Activated T-helper 1 cell treated with anti-CD3 and anti-CD28 coated beads, Interleukin-12 subunit alpha, Interleukin-12 subunit beta, Interleukin-2, Interleukin-4 antibody, amounts not matched to agents 30 ng/mL and 10 ng/mL and 1 ng/mL, durations not matched to agents 14 hours and 24 hours and 36 hours (primary cell): ENCODE measurements around the gene SORCS1. TPM values are rescaled to one million over a fixed set of nuclear protein-coding genes. Genes with fewer than 3 reads are reported as not detected.

Experiments used
- DNase-seq: peaks from one replicate; pipeline ENCODE4 v3.0.0; 2021; ENCODE audit warnings: low spot score
- H3K27ac Mint-ChIP-seq: one replicate; pipeline ENCODE4 v1.8.0; 2021; ENCODE audit warnings: mild to moderate bottlenecking, mixed read lengths
- H3K27me3 Mint-ChIP-seq: one replicate; pipeline ENCODE4 v1.8.0; 2022; ENCODE audit warnings: mild to moderate bottlenecking, moderate library complexity, mixed read lengths; ENCODE audit not compliant: insufficient read depth
- H3K36me3 Mint-ChIP-seq: one replicate; pipeline ENCODE4 v1.8.0; 2021; ENCODE audit warnings: low read depth, mixed read lengths
- H3K4me1 Mint-ChIP-seq: one replicate; pipeline ENCODE4 v1.8.0; 2021; ENCODE audit warnings: low read depth, mixed read lengths
- H3K4me3 Mint-ChIP-seq: one replicate; pipeline ENCODE4 v1.8.0; 2021; ENCODE audit warnings: mild to moderate bottlenecking, moderate library complexity, mixed read lengths
- H3K9me3 Mint-ChIP-seq: one replicate; pipeline ENCODE4 v1.8.0; 2021; ENCODE audit warnings: mixed read lengths
- intact Hi-C: fragments of 100-400 bp; cut with micrococcal nuclease; formaldehyde crosslinking; loops from one replicate; pipeline ENCODE4 v1.15.1; 2024
- total RNA-seq: library from RNA; stranded (reverse); gene quantifications from 2 replicates; pipeline ENCODE4 v1.2.3, GENCODE V29; 2022

SORCS1 gene
- total RNA-seq, 1 donor from 2014 or later: not detected

- Mint-ChIP-seq H3K36me3 (no peaks in the 10 kb centered on the region), H3K27me3 (no peaks in the 10 kb centered on the region), H3K9me3 (no peaks in the 10 kb centered on the region), H3K4me3 (no peak overlapping the region), H3K27ac (no peak overlapping the region), H3K4me1 (no peaks in the 10 kb centered on the region)
- DNase-seq: no peak
- intact Hi-C loops: no loop called here
Measured at GRCh38 chr10:106900016-106900652, 264.4 kb downstream of the SORCS1 start.

DNA sequence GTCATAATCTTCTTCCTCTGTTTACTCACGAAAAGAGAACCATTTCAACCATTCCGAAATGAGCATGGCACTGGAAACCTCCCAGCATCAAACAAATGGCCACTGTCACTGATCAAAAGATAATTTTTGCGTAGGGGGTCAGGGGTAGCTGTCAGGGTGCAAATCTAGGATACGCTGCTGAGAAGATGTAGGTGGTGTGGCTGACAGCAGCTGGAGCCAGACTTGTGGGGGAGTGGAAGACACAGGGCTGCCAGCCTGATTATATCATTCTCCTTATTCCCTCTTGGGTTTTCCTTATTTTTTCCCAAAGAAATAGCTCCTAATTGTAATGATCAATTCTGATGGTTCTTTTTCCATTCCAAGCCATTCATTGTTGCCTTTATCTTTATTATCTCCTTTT lies 266.1 kb downstream of the SORCS1 start:
- H3K27ac Mint-ChIP-seq: no peak overlapping the region
- H3K36me3 Mint-ChIP-seq: no peaks in the 10 kb centered on the region
- no peak for DNase-seq
- intact Hi-C loops: no loop called here
- no peaks in the 10 kb centered on the region for H3K9me3 Mint-ChIP-seq
- no peaks in the 10 kb centered on the region for H3K4me1 Mint-ChIP-seq
- no peaks in the 10 kb centered on the region for H3K27me3 Mint-ChIP-seq
- H3K4me3 Mint-ChIP-seq: no peak overlapping the region

DNA sequence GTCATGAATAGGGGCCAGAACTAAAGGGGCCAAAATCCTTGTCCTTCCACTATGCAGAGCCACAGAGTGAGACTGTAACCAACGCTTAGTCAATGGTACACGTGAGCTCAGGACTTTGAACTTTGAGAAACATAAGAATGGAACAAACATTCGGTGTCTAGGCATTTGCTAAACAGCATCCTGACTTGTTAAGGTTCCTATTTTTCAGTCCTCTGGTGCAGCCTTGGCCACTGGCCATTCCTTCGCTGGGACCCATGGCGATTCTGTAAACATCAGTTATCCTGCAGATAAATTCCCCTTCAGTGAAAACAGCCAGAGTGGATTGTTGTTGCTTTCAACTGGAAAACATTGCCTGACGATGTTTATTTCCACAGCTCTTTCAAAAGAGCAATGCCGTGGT lies 266.8 kb downstream of the SORCS1 start:
- Mint-ChIP-seq H3K36me3 (no peaks in the 10 kb centered on the region), H3K4me1 (no peaks in the 10 kb centered on the region), H3K9me3 (no peaks in the 10 kb centered on the region), H3K27ac (no peak overlapping the region), H3K27me3 (no peaks in the 10 kb centered on the region), H3K4me3 (no peak overlapping the region)
- intact Hi-C loops: no loop called here
- DNase-seq: no peak

GRCh38 chr10:106894692-106895091 lies 269.8 kb downstream of the SORCS1 start:
- H3K27ac Mint-ChIP-seq: no peak overlapping the region
- no peaks in the 10 kb centered on the region for H3K36me3 Mint-ChIP-seq
- no peak for DNase-seq
- no peak overlapping the region for H3K4me3 Mint-ChIP-seq
- intact Hi-C loops: no loop called here
- no peaks in the 10 kb centered on the region for H3K27me3 Mint-ChIP-seq
- H3K9me3 Mint-ChIP-seq: peaks cover 3% of the 10 kb centered on the region
- no peaks in the 10 kb centered on the region for H3K4me1 Mint-ChIP-seq

GRCh38 chr10:106877574-106877973 lies 286.9 kb downstream of the SORCS1 start:
- Mint-ChIP-seq H3K27ac (no peak overlapping the region), H3K4me3 (no peak overlapping the region), H3K4me1 (no peaks in the 10 kb centered on the region), H3K9me3 (no peaks in the 10 kb centered on the region), H3K27me3 (no peaks in the 10 kb centered on the region), H3K36me3 (no peaks in the 10 kb centered on the region)
- DNase-seq: no peak
- intact Hi-C loops: no loop called here

- H3K4me3 Mint-ChIP-seq: no peak overlapping the region
- no peaks in the 10 kb centered on the region for H3K4me1 Mint-ChIP-seq
- no peak for DNase-seq
- no peaks in the 10 kb centered on the region for H3K27me3 Mint-ChIP-seq
- H3K27ac Mint-ChIP-seq: no peak overlapping the region
- H3K9me3 Mint-ChIP-seq: no peaks in the 10 kb centered on the region
- intact Hi-C loops: no loop called here
- no peaks in the 10 kb centered on the region for H3K36me3 Mint-ChIP-seq
Measured at GRCh38 chr10:106874604-106874889, 290.0 kb downstream of the SORCS1 start.

GRCh38 chr10:106873770-106874603 lies 290.5 kb downstream of the SORCS1 start:
- Mint-ChIP-seq H3K27ac (no peak overlapping the region), H3K4me1 (no peaks in the 10 kb centered on the region), H3K9me3 (no peaks in the 10 kb centered on the region), H3K27me3 (no peaks in the 10 kb centered on the region), H3K4me3 (no peak overlapping the region), H3K36me3 (no peaks in the 10 kb centered on the region)
- intact Hi-C loops: no loop called here
- no peak for DNase-seq

- peaks cover 6% of the 10 kb centered on the region for H3K9me3 Mint-ChIP-seq
- no peaks in the 10 kb centered on the region for H3K27me3 Mint-ChIP-seq
- intact Hi-C loops: no loop called here
- DNase-seq: no peak
- H3K4me1 Mint-ChIP-seq: no peaks in the 10 kb centered on the region
- H3K4me3 Mint-ChIP-seq: no peak overlapping the region
- no peak overlapping the region for H3K27ac Mint-ChIP-seq
- no peaks in the 10 kb centered on the region for H3K36me3 Mint-ChIP-seq
Measured at GRCh38 chr10:106872176-106872575, 292.3 kb downstream of the SORCS1 start.

DNA sequence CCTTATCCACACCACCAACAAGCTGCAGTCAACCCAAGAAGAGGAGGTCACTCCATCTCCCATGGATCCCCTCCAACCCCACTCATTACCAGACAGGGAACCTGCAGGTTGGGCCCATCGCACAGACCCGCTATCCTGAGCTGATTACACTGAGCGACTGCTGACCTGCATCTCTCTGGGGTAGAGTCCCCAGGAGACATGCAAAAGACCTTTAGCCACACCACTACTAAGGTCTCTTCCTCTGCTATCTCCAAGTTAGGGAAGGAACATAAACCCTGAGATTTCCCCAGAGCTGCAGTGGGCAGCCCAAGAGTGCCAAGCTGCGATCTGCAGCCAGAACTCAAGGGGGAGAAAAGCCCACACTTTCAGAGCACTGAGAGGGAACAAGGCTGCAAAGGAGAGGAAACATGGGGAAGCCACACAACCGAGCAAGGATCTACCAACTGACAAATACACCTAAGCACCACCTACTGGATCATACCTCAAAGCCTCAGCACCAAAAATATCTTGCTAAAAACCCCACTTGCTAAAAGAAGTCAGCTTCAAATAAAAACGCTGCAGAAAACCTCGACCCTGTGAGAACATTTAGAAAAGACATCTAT lies 298.2 kb downstream of the SORCS1 start:
- H3K36me3 Mint-ChIP-seq: no peaks in the 10 kb centered on the region
- H3K4me3 Mint-ChIP-seq: no peak overlapping the region
- H3K27ac Mint-ChIP-seq: no peak overlapping the region
- no peaks in the 10 kb centered on the region for H3K4me1 Mint-ChIP-seq
- peaks cover 18% of the 10 kb centered on the region for H3K9me3 Mint-ChIP-seq
- DNase-seq: no peak
- intact Hi-C loops: no loop called here
- H3K27me3 Mint-ChIP-seq: no peaks in the 10 kb centered on the region

DNA sequence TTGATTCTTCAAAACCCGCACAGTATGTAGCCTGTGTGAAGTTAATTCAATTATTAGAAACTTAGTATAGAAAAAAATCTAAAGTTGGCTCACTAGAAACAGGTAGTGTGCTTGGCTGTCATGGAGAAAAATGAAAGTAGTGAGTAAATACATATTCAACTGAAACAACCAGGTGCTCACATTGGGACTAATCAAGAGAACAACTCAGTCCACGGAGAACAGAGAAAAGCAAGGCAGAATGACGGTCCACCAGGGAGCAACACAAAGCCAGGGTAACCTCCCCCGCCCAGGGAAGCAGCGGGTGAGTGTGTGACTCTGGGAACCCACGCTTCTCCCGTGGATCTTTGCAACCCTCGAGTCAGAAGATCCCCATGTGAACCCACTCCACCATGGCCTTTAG lies 300.5 kb downstream of the SORCS1 start:
- H3K36me3 Mint-ChIP-seq: no peaks in the 10 kb centered on the region
- no peak overlapping the region for H3K27ac Mint-ChIP-seq
- no peak for DNase-seq
- no peaks in the 10 kb centered on the region for H3K27me3 Mint-ChIP-seq
- intact Hi-C loops: no loop called here
- H3K9me3 Mint-ChIP-seq: peaks cover 23% of the 10 kb centered on the region
- no peak overlapping the region for H3K4me3 Mint-ChIP-seq
- H3K4me1 Mint-ChIP-seq: no peaks in the 10 kb centered on the region

GRCh38 chr10:106863549-106863948 lies 301.0 kb downstream of the SORCS1 start:
- Mint-ChIP-seq H3K36me3 (no peaks in the 10 kb centered on the region), H3K4me3 (no peak overlapping the region), H3K9me3 (peaks cover 23% of the 10 kb centered on the region), H3K27me3 (no peaks in the 10 kb centered on the region), H3K27ac (no peak overlapping the region), H3K4me1 (no peaks in the 10 kb centered on the region)
- no peak for DNase-seq
- intact Hi-C loops: no loop called here

DNA sequence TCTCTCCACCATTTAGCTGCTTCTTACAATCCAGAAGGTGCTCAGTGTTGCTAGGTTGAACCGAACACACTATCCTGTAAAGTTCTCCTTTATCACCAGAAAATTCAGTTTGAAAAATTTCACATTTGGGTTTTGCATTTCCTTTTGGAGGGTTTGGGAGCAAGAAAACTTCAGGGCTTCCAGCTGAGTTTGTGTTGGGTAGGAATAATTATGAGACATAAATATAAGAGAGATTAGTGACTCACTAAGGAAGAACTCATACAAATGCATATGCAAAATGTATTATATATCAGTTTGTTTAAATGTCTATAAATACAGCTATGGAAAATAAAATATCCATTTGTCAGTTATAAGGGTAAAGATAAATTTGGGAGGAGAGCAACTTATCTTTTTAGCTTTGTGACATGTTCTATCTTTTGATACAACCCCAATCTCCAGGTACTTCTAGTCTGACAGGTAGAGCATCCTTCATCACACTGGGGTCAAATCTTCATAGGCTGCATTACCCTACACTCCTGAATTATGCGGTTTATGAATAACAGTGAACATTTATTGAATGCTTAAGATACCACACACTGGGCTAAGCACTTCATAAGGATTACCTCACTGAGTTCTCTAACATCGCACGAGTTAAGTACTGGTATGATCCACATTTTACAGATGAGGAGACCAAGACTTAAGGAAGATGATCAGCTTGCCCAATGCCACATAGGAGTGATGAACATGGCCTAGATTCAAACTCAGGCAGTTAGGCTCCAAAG lies 304.4 kb downstream of the SORCS1 start:
- DNase-seq: no peak
- Mint-ChIP-seq H3K4me1 (no peaks in the 10 kb centered on the region), H3K9me3 (peaks cover 15% of the 10 kb centered on the region), H3K27ac (no peak overlapping the region), H3K4me3 (no peak overlapping the region), H3K36me3 (no peaks in the 10 kb centered on the region), H3K27me3 (no peaks in the 10 kb centered on the region)
- intact Hi-C loops: no loop called here

- DNase-seq: no peak
- H3K4me1 Mint-ChIP-seq: no peaks in the 10 kb centered on the region
- peaks cover 16% of the 10 kb centered on the region for H3K9me3 Mint-ChIP-seq
- intact Hi-C loops: no loop called here
- no peak overlapping the region for H3K27ac Mint-ChIP-seq
- no peak overlapping the region for H3K4me3 Mint-ChIP-seq
- no peaks in the 10 kb centered on the region for H3K36me3 Mint-ChIP-seq
- no peaks in the 10 kb centered on the region for H3K27me3 Mint-ChIP-seq
Measured at GRCh38 chr10:106857728-106858127, 306.8 kb downstream of the SORCS1 start.
